Embryonic facial prominence (tissue), 1 donor: ENCODE measurements around the gene HSPA4L.
A peak's percentile ranks its signal among the peaks of the same experiment; 100 is the strongest.

ENCODE experiments used
- DNase-seq: peaks from one replicate; pipeline ENCODE4 v3.0.0-alpha.2; 2016; ENCODE audit errors: extremely low spot score

Gene HSPA4L

DNA sequence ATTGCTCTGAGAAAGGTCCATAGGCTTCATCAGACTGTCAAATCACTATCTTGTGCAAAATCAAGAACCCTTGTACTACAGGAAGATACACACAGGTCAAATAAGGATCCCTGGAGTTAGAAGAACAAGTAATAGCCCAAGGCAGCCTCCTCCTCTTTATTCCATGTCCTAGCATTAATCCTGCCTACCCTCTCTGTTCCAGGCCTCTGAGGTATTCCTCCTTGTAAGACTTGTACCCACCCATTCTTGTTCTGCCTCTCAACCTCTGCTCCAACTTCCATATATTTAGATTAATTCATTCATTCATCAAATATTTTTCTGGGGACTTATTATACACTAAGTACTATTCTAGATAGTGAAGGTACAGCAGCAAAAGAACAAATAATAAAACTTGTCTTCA lies 88.2 kb downstream of the HSPA4L start:
- no peak for DNase-seq

DNA sequence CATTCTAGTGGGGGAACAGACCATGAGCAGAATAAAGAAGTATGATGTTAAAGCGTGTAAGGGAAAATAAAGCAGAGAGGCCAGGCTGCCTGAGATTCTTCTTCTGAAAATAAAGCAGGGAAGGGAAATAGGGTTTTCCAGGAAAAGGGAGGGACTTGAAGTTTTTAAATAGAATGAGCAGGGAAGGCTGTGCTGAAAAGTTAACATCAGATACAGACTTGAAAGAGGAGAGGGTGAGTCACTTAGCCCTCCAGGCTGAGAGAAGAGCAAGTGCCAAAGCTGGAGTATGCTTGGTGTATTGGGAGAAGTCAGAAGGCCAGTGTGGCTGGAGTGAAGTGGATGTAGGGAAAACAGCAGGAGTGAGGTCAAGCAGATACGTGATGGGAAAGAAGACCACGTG lies 88.6 kb downstream of the HSPA4L start:
- DNase-seq = no peak

DNA sequence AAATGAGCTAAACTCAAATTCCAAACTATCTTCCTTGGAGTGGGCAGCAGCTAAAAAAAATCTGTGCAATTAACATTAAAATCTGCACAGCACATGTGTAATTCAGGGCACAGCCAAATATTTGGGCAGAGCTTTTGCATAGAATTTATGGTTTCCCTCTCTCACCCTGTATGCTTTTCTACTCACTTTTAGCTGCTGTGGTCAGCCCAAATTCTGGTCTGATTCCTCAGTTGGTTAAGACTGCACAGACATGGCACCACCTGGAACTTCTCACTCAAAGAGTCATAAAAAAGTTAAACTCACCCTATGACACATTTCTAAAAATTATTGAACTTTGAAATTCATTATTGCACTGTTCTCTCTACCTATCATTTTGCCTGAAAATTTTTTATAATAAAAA lies 93.7 kb downstream of the HSPA4L start:
- no peak for DNase-seq

DNA sequence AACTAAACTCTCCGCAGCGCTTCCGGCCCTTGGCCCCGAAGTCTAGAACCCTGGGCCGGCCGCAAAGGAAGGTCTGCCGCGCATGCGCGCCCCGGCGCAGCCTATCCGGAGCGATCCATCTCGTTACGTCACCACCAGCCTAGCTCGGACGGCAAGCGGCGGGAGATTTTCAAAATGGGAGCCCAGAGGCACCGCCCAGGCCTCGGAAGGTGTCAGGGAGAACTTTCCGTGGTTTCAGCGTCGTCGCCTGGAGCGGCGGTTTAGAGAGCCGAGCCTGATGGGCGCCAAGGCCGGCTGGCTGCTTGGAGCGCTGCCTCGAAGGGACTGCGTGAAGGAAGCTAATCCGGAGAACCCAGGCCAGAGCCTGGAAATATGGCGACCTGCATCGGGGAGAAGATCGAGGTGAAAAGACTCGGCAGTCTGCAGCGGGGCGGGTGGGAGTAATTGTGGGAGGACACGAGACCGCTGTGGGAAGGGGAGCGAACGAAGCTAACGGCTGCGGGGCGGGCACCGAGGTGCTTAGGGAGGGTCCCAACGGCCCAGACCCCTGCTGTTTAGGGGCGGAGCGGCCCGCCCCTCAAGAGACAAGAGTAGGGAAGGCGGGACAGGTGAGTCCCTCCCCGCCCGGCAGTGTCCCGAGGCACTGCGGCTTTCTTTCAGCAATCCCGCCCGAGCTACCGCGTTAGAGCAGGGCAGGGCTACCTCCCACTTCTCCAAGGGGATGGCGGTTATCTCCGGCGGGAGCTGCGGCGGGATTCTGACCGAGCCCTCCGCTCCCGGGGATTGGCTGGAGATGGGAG lies 98.8 kb downstream of the HSPA4L start, which contains the start of gene PLK4:
TSS of gene PLK4 (plus strand) at position 131 of the 800 bp plus-strand sequence. CDS start at position 373, 242 bp downstream.
- DNase-seq = peak; percentile 96

DNA sequence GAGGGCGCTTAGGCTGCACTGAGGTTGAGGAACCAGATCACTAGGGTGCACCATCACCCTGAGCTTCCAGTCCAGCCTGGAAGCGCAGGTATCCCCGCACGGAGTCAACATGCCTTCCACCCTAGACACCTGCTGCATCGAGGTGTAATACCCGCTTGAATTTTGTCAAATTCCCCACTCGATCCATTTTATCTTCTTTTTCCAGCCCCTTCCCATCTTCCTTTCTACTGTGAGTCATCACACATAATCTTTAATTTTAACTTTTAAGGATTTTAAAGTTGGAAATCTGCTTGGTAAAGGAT lies 99.4 kb downstream of the HSPA4L start:
- DNase-seq = no peak

DNA sequence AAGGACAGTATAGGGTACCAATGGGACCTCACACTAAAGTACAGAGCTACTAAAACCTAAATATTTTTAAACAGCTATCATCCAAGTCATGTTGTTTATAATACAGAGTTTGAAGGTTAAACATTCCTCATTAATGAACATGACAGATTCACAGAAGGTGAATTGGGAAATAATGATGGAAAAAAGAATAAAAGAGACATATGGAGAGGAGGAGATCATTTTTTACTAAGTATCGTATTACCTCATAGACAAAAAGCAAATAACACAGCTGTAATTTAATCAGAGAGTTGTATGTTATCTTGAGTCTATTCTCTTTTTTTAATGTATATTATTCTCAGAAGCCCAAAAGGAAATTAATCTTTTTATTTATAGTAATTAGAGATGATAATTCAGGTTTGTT lies 106.4 kb downstream of the HSPA4L start:
- no peak for DNase-seq

DNA sequence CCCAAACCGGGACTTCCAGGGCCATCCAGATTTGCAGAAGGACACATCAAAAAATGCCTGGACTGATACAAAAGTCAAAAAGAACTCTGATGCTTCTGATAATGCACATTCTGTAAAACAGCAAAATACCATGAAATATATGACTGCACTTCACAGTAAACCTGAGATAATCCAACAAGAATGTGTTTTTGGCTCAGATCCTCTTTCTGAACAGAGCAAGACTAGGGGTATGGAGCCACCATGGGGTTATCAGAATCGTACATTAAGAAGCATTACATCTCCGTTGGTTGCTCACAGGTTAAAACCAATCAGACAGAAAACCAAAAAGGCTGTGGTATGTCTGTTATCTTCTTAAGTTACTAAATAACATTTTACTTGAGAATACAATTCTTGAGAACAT lies 107.8 kb downstream of the HSPA4L start:
- DNase-seq = no peak
